GM12875 (cell line): ENCODE measurements around the gene YPEL3.
A peak's percentile ranks its signal among the peaks of the same experiment; 100 is the strongest.

ENCODE experiments used
- H3K4me3 ChIP-seq: one replicate; pipeline ENCODE4 v1.5.1; 2011; ENCODE audit warnings: low read depth, low read length, control low read depth
- TF ChIP-seq, protein P1 (sequence below): IDR thresholded peaks from 2 replicates; pipeline ENCODE4 v1.5.1; 2011; ENCODE audit warnings: low read depth, mild to moderate bottlenecking, control low read depth, inconsistent platforms, low read length, moderate library complexity, borderline replicate concordance; ENCODE audit not compliant: insufficient read depth

YPEL3 gene

DNA sequence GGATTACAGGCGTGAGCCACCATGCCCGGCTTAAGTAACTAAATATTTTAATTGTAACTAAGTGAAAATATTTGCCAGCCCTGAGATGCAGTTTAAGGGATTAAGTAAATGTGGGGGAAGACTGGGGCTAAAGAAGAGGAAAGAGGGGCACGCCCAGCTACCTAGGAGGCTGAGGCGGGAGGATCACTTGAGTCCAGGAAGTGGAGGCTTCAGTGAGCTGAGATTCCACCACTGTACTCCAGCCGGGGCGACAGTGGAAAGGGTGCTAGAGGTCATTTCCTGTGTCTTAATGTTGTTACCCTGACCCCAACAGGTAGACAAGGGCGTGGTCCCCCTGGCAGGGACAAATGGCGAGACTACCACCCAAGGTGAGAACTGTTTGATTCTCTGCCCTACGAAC is 27.7 kb downstream of the YPEL3 start:
- H3K4me3 ChIP-seq: no peak overlapping the region
- TF ChIP-seq, protein P1, sequence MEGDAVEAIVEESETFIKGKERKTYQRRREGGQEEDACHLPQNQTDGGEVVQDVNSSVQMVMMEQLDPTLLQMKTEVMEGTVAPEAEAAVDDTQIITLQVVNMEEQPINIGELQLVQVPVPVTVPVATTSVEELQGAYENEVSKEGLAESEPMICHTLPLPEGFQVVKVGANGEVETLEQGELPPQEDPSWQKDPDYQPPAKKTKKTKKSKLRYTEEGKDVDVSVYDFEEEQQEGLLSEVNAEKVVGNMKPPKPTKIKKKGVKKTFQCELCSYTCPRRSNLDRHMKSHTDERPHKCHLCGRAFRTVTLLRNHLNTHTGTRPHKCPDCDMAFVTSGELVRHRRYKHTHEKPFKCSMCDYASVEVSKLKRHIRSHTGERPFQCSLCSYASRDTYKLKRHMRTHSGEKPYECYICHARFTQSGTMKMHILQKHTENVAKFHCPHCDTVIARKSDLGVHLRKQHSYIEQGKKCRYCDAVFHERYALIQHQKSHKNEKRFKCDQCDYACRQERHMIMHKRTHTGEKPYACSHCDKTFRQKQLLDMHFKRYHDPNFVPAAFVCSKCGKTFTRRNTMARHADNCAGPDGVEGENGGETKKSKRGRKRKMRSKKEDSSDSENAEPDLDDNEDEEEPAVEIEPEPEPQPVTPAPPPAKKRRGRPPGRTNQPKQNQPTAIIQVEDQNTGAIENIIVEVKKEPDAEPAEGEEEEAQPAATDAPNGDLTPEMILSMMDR: no peak

- H3K4me3 ChIP-seq: no peak overlapping the region
- TF ChIP-seq, protein P1: no peak
Measured at GRCh38 chr16:30067584-30067916, 28.5 kb downstream of the YPEL3 start.

DNA sequence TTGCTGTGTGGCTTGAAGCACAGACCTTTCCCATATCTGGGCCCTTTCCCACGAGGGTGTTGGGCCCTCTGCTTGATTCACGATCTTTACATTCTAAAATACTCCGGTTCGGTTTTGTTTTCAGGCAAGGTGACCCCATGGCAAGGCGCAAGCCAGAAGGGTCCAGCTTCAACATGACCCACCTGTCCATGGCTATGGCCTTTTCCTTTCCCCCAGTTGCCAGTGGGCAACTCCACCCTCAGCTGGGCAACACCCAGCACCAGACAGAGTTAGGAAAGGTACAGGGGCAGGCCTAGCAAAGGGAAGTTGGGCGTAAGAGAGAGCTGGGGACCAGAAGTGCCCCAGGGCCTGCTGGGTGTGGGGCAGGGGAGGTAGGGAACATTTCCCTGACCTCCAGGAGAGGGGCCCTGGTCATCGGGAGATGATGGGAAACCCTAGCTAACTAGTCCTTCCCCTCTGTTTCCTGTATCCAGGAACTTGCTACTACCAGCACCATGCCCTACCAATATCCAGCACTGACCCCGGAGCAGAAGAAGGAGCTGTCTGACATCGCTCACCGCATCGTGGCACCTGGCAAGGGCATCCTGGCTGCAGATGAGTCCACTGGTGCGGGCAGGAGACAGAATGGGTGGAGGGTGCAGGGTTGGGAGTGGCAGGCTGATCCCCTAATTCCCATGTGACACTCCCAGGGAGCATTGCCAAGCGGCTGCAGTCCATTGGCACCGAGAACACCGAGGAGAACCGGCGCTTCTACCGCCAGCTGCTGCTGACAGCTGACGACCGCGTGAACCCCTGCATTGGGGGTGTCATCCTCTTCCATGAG is 29.0 kb downstream of the YPEL3 start:
- TF ChIP-seq, protein P1: no peak
- H3K4me3 ChIP-seq: peak overlapping the region; percentile 78

GRCh38 chr16:30065943-30066760 is 29.9 kb downstream of the YPEL3 start:
- TF ChIP-seq, protein P1: no peak
- H3K4me3 ChIP-seq: peak overlapping the region; percentile 78

GRCh38 chr16:30065102-30065942 is 30.7 kb downstream of the YPEL3 start, which contains the start of gene ALDOA:
Gene ALDOA (plus strand): TSS chr16:30065760. CDS start chr16:30066898, 1,138 bp downstream.
- TF ChIP-seq, protein P1: no peak
- H3K4me3 ChIP-seq: peak within 1 kb of the TSS; percentile 78

- TF ChIP-seq, protein P1: no peak
- peak overlapping the region; percentile 78 for H3K4me3 ChIP-seq
Measured at GRCh38 chr16:30064729-30065101, 31.3 kb downstream of the YPEL3 start.
